ENCODE data around the gene DNM2.
"Not testable (repeated sequence)": the region's sequence is repeated elsewhere in the genome, so short reads cannot be mapped to it uniquely, and the experiment has no call there.

The DNM2 gene

GRCh38 chr19:10751109-10751953 is 33.5 kb downstream of the DNM2 start:
- in situ Hi-C loops (cut with HindIII; ENCODE audit: low pct_unique_long_range_greater_than_20kb, low sequenced_read_pairs): no loop called here
- TF ChIP-seq JUND (IDR thresholded peaks at IDR 0.05; ENCODE audit: low read depth): no peak
- DNase-seq (ENCODE audit: low read depth in 1 of 2, low spot score in 1 of 2): peak in 1 of 2 experiments; percentile 34

- in situ Hi-C loops (cut with HindIII; ENCODE audit: low pct_unique_long_range_greater_than_20kb, low sequenced_read_pairs): no loop called here
- DNase-seq (ENCODE audit: low read depth in 1 of 2, low spot score in 1 of 2): no peak
- TF ChIP-seq JUND (IDR thresholded peaks at IDR 0.05; ENCODE audit: low read depth): no peak
Measured at GRCh38 chr19:10752237-10752912, 34.5 kb downstream of the DNM2 start.

GRCh38 chr19:10752913-10753704 is 35.2 kb downstream of the DNM2 start:
- no peak for DNase-seq (ENCODE audit: low read depth in 1 of 2, low spot score in 1 of 2)
- no peak for TF ChIP-seq JUND (IDR thresholded peaks at IDR 0.05; ENCODE audit: low read depth)

GRCh38 chr19:10756371-10756770 is 38.5 kb downstream of the DNM2 start:
- in situ Hi-C loops (cut with HindIII; ENCODE audit: low pct_unique_long_range_greater_than_20kb, low sequenced_read_pairs): no loop called here

More at GRCh38 chr19:10752913-10753704, 35.2 kb downstream of the DNM2 start:
- in situ Hi-C loops (cut with HindIII; ENCODE audit: low pct_unique_long_range_greater_than_20kb, low sequenced_read_pairs): no loop called here

GRCh38 chr19:10756791-10757190 is 38.9 kb downstream of the DNM2 start:
- in situ Hi-C loops (cut with HindIII; ENCODE audit: low pct_unique_long_range_greater_than_20kb, low sequenced_read_pairs): no loop called here

More at GRCh38 chr19:10756371-10756770, 38.5 kb downstream of the DNM2 start:
- TF ChIP-seq JUND (IDR thresholded peaks at IDR 0.05; ENCODE audit: low read depth): no peak
- DNase-seq (ENCODE audit: low read depth in 1 of 2, low spot score in 1 of 2): no peak

GRCh38 chr19:10758050-10758449 is 40.2 kb downstream of the DNM2 start:
- DNase-seq (ENCODE audit: low read depth in 1 of 2, low spot score in 1 of 2); in situ Hi-C loops (cut with HindIII; ENCODE audit: low pct_unique_long_range_greater_than_20kb, low sequenced_read_pairs): not testable (repeated sequence)

More at GRCh38 chr19:10756791-10757190, 38.9 kb downstream of the DNM2 start:
- TF ChIP-seq JUND (IDR thresholded peaks at IDR 0.05; ENCODE audit: low read depth): no peak
- no peak for DNase-seq (ENCODE audit: low read depth in 1 of 2, low spot score in 1 of 2)

GRCh38 chr19:10758978-10759377 is 41.1 kb downstream of the DNM2 start:
- in situ Hi-C loops (cut with HindIII; ENCODE audit: low pct_unique_long_range_greater_than_20kb, low sequenced_read_pairs): no loop called here
- no peak for DNase-seq (ENCODE audit: low read depth in 1 of 2, low spot score in 1 of 2)
- no peak for TF ChIP-seq JUND (IDR thresholded peaks at IDR 0.05; ENCODE audit: low read depth)

- in situ Hi-C loops (cut with HindIII; ENCODE audit: low pct_unique_long_range_greater_than_20kb, low sequenced_read_pairs): no loop called here
- TF ChIP-seq JUND (IDR thresholded peaks at IDR 0.05; ENCODE audit: low read depth): no peak
- no peak for DNase-seq (ENCODE audit: low read depth in 1 of 2, low spot score in 1 of 2)
Measured at GRCh38 chr19:10760273-10760944, 42.5 kb downstream of the DNM2 start.

GRCh38 chr19:10761443-10762250 is 43.8 kb downstream of the DNM2 start:
- no peak for DNase-seq (ENCODE audit: low read depth in 1 of 2, low spot score in 1 of 2)
- TF ChIP-seq JUND (IDR thresholded peaks at IDR 0.05; ENCODE audit: low read depth): no peak
- in situ Hi-C loops (cut with HindIII; ENCODE audit: low pct_unique_long_range_greater_than_20kb, low sequenced_read_pairs): no loop called here

- no peak for TF ChIP-seq JUND (IDR thresholded peaks at IDR 0.05; ENCODE audit: low read depth)
- in situ Hi-C loops (cut with HindIII; ENCODE audit: low pct_unique_long_range_greater_than_20kb, low sequenced_read_pairs): no loop called here
- no peak for DNase-seq (ENCODE audit: low read depth in 1 of 2, low spot score in 1 of 2)
Measured at GRCh38 chr19:10762656-10763055, 44.8 kb downstream of the DNM2 start.

- no peak for TF ChIP-seq JUND (IDR thresholded peaks at IDR 0.05; ENCODE audit: low read depth)
- in situ Hi-C loops (cut with HindIII; ENCODE audit: low pct_unique_long_range_greater_than_20kb, low sequenced_read_pairs): no loop called here
- DNase-seq (ENCODE audit: low read depth in 1 of 2, low spot score in 1 of 2): no peak
Measured at GRCh38 chr19:10763411-10763810, 45.5 kb downstream of the DNM2 start.

Measured in T47D (cell line).